WTC11 (cell line): Measurements from ENCODE around the gene SPRYD7.

Experiments
- ATF2 ChIP-seq: sonication (generic); formaldehyde crosslinking; IDR thresholded peaks from 2 replicates; pipeline ENCODE4 v1.8.1; 2022; ENCODE audit warnings: low read depth, missing genetic modification reagents, borderline replicate concordance
- JUN ChIP-seq: sonication (generic); formaldehyde crosslinking; IDR thresholded peaks from 2 replicates; pipeline ENCODE4 v1.8.0; 2023; ENCODE audit warnings: mild to moderate bottlenecking, missing genetic modification reagents
- SP1 ChIP-seq: sonication (generic); formaldehyde crosslinking; conservative IDR thresholded peaks from 2 replicates; pipeline ENCODE4 v1.8.1; 2022; ENCODE audit warnings: missing genetic modification reagents
- TCF7 ChIP-seq: sonication (generic); formaldehyde crosslinking; IDR thresholded peaks from 2 replicates; pipeline ENCODE4 v1.8.0; 2022; ENCODE audit warnings: mild to moderate bottlenecking, low read depth, missing genetic modification reagents, moderate library complexity
- ZBTB21 ChIP-seq: sonication (generic); formaldehyde crosslinking; IDR thresholded peaks from 2 replicates; pipeline ENCODE4 v1.8.1; 2023; ENCODE audit warnings: mild to moderate bottlenecking, missing genetic modification reagents, borderline replicate concordance
- TF ChIP-seq, protein P1 (sequence below): fragments of 200-600 bp; IDR thresholded peaks from 2 replicates; pipeline ENCODE4 v1.8.0; 2022; ENCODE audit warnings: antibody characterized with exemption

- TF ChIP-seq TCF7 (CRISPR knock-in tag) (no peak), ATF2 (CRISPR knock-in tag) (no peak), SP1 (CRISPR knock-in tag) (no peak), JUN (CRISPR knock-in tag) (no peak), ZBTB21 (CRISPR knock-in tag) (no peak)
- TF ChIP-seq, protein P1, sequence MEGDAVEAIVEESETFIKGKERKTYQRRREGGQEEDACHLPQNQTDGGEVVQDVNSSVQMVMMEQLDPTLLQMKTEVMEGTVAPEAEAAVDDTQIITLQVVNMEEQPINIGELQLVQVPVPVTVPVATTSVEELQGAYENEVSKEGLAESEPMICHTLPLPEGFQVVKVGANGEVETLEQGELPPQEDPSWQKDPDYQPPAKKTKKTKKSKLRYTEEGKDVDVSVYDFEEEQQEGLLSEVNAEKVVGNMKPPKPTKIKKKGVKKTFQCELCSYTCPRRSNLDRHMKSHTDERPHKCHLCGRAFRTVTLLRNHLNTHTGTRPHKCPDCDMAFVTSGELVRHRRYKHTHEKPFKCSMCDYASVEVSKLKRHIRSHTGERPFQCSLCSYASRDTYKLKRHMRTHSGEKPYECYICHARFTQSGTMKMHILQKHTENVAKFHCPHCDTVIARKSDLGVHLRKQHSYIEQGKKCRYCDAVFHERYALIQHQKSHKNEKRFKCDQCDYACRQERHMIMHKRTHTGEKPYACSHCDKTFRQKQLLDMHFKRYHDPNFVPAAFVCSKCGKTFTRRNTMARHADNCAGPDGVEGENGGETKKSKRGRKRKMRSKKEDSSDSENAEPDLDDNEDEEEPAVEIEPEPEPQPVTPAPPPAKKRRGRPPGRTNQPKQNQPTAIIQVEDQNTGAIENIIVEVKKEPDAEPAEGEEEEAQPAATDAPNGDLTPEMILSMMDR, result no peak
Measured at GRCh38 chr13:49953560-49953959, 17.4 kb upstream of the SPRYD7 start.
